Measurements from ENCODE around the gene RELT. TPM values are rescaled to one million over a fixed set of nuclear protein-coding genes. Genes with fewer than 3 reads are reported as not detected.
"Not testable (repeated sequence)": the region's sequence is repeated elsewhere in the genome, so short reads cannot be mapped to it uniquely, and the experiment has no call there.

Gene RELT
- total RNA-seq, 1 donor from 2014 or later, result 1.6 TPM

- no peak for DNase-seq
Measured at GRCh38 chr11:73404506-73405145, 28.4 kb downstream of the RELT start.

GRCh38 chr11:73405146-73405510 is 28.9 kb downstream of the RELT start:
- no peak for DNase-seq

GRCh38 chr11:73406131-73406530 is 29.9 kb downstream of the RELT start:
- no peak for DNase-seq

GRCh38 chr11:73406619-73407018 is 30.4 kb downstream of the RELT start:
- no peak for DNase-seq

GRCh38 chr11:73409431-73409830 is 33.2 kb downstream of the RELT start:
- no peak for DNase-seq

- DNase-seq, result no peak
Measured at GRCh38 chr11:73410627-73411026, 34.4 kb downstream of the RELT start.

- no peak for DNase-seq
Measured at GRCh38 chr11:73411031-73411430, 34.8 kb downstream of the RELT start.

GRCh38 chr11:73412308-73412707 is 36.1 kb downstream of the RELT start:
- no peak for DNase-seq

- DNase-seq, result no peak
Measured at GRCh38 chr11:73413256-73413655, 37.1 kb downstream of the RELT start.

GRCh38 chr11:73414977-73415651 is 38.9 kb downstream of the RELT start:
- DNase-seq, result no peak

GRCh38 chr11:73415854-73416615 is 39.8 kb downstream of the RELT start:
- no peak for DNase-seq

- DNase-seq, result no peak
Measured at GRCh38 chr11:73416786-73417185, 40.6 kb downstream of the RELT start.

GRCh38 chr11:73420136-73420535 is 43.9 kb downstream of the RELT start:
- DNase-seq, result no peak

- DNase-seq, result no peak
Measured at GRCh38 chr11:73422886-73423285, 46.7 kb downstream of the RELT start.

GRCh38 chr11:73423506-73423905 is 47.3 kb downstream of the RELT start:
- DNase-seq, result no peak

GRCh38 chr11:73425108-73425507 is 48.9 kb downstream of the RELT start:
- no peak for DNase-seq

- no peak for DNase-seq
Measured at GRCh38 chr11:73426219-73426850, 50.1 kb downstream of the RELT start.

GRCh38 chr11:73428227-73428626 is 52.0 kb downstream of the RELT start:
- no peak for DNase-seq

- no peak for DNase-seq
Measured at GRCh38 chr11:73428699-73429098, 52.5 kb downstream of the RELT start.

GRCh38 chr11:73429121-73429750 is 53.0 kb downstream of the RELT start:
- DNase-seq, result no peak

GRCh38 chr11:73430326-73430725 is 54.1 kb downstream of the RELT start:
- DNase-seq, result no peak

GRCh38 chr11:73431396-73431795 is 55.2 kb downstream of the RELT start:
- DNase-seq, result no peak

- DNase-seq, result not testable (repeated sequence)
Measured at GRCh38 chr11:73436859-73437258, 60.7 kb downstream of the RELT start.
